GM21786 (cell line): Measurements from ENCODE around the gene VAV1.
"Not testable (repeated sequence)": the region's sequence is repeated elsewhere in the genome, so short reads cannot be mapped to it uniquely, and the experiment has no call there.

Experiments
- ATAC-seq: cut with Tn5 transposase; IDR thresholded peaks from one replicate; pipeline ENCODE4 v1.9.1; 2021; ENCODE audit not compliant: unreplicated experiment

VAV1 gene

GRCh38 chr19:6736917-6737283, 35.6 kb upstream of the VAV1 start:
- no peak for ATAC-seq

GRCh38 chr19:6737284-6737872, 35.1 kb upstream of the VAV1 start, which contains the start of gene GPR108:
TSS of gene GPR108 (minus strand) at chr19:6737580. CDS start at chr19:6737576, 4 bp downstream.
- peak; percentile 59 for ATAC-seq

GRCh38 chr19:6737873-6738786, 34.4 kb upstream of the VAV1 start:
- ATAC-seq = no peak

GRCh38 chr19:6738787-6739389, 33.6 kb upstream of the VAV1 start:
- no peak for ATAC-seq

GRCh38 chr19:6739390-6739882, 33.1 kb upstream of the VAV1 start, which contains the start of gene TRIP10:
TSS of gene TRIP10 (plus strand) at chr19:6739680. CDS start at chr19:6739762, 82 bp downstream.
- ATAC-seq = no peak

- no peak for ATAC-seq
Measured at GRCh38 chr19:6739883-6740588, 32.5 kb upstream of the VAV1 start.

- no peak for ATAC-seq
Measured at GRCh38 chr19:6740589-6741343, 31.7 kb upstream of the VAV1 start.

GRCh38 chr19:6743066-6743465, 29.4 kb upstream of the VAV1 start:
- no peak for ATAC-seq

GRCh38 chr19:6743714-6744380, 28.7 kb upstream of the VAV1 start:
- ATAC-seq = no peak

GRCh38 chr19:6744381-6745301, 27.9 kb upstream of the VAV1 start:
- no peak for ATAC-seq

GRCh38 chr19:6745965-6746364, 26.5 kb upstream of the VAV1 start:
- ATAC-seq = no peak

GRCh38 chr19:6748543-6748942, 24.0 kb upstream of the VAV1 start:
- not testable (repeated sequence) for ATAC-seq

- ATAC-seq = no peak
Measured at GRCh38 chr19:6750062-6750461, 22.4 kb upstream of the VAV1 start.

- ATAC-seq = no peak
Measured at GRCh38 chr19:6751189-6751588, 21.3 kb upstream of the VAV1 start.

GRCh38 chr19:6752256-6753177, 20.0 kb upstream of the VAV1 start:
- ATAC-seq = no peak

- ATAC-seq = peak; percentile 79
Measured at GRCh38 chr19:6753178-6754031, 19.1 kb upstream of the VAV1 start.

- no peak for ATAC-seq
Measured at GRCh38 chr19:6754136-6754535, 18.4 kb upstream of the VAV1 start.
